AG04449 (cell line): ENCODE data around the gene BCAT1.
"Not testable (repeated sequence)": the region's sequence is repeated elsewhere in the genome, so short reads cannot be mapped to it uniquely, and the experiment has no call there.

Experiments used
- CTCF ChIA-PET: fragments of 350-600 bp; formaldehyde crosslinking; extraction: SDS; loops from one replicate; lab custom pipeline; 2021; ENCODE audit warnings: antibody characterized with exemption; lab: Yijun Ruan, JAX
- POLR2A ChIA-PET: fragments of 400-600, 350-600 bp; formaldehyde crosslinking; extraction: SDS; loops from one replicate; lab custom pipeline; 2020; ENCODE audit warnings: antibody characterized with exemption, inconsistent platforms; lab: Yijun Ruan, JAX
- DNase-seq: peaks from one replicate; pipeline ENCODE4 v3.0.0-alpha.2; 2010; ENCODE audit warnings: low read depth, low spot score
- H3K4me3 ChIP-seq: 2 replicates; pipeline ENCODE4 v1.5.1; 2011; ENCODE audit warnings: low read depth, mild to moderate bottlenecking, control low read depth, low read length
- TF ChIP-seq, protein P1 (sequence below): IDR thresholded peaks from one replicate; pipeline ENCODE4 v1.5.1; 2011; ENCODE audit warnings: mild to moderate bottlenecking, moderate library complexity, low read length, control low read depth, inconsistent platforms; ENCODE audit not compliant: insufficient read depth; ENCODE audit errors: missing control alignments

BCAT1 gene

DNA sequence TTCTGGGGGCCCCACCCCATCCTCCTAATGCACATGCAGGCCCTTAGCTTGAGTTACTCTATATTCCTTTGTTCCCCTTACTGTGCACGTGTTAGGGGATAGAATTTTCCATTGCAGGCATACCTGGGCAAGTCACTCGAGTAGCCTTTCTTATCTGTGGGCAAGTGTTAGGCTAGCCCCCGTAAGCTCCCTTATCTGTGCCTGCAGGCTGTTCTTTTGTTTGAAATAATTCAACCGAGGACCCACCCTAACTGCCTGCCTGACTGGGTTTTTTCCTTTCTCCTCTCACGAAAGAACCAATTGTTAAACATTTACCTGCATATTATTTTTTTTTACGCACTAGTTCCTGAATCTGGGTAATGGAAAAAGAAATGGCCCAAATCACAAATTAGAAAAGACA lies 21.3 kb upstream of the BCAT1 start:
- TF ChIP-seq, protein P1, sequence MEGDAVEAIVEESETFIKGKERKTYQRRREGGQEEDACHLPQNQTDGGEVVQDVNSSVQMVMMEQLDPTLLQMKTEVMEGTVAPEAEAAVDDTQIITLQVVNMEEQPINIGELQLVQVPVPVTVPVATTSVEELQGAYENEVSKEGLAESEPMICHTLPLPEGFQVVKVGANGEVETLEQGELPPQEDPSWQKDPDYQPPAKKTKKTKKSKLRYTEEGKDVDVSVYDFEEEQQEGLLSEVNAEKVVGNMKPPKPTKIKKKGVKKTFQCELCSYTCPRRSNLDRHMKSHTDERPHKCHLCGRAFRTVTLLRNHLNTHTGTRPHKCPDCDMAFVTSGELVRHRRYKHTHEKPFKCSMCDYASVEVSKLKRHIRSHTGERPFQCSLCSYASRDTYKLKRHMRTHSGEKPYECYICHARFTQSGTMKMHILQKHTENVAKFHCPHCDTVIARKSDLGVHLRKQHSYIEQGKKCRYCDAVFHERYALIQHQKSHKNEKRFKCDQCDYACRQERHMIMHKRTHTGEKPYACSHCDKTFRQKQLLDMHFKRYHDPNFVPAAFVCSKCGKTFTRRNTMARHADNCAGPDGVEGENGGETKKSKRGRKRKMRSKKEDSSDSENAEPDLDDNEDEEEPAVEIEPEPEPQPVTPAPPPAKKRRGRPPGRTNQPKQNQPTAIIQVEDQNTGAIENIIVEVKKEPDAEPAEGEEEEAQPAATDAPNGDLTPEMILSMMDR, result no peak
- H3K4me3 ChIP-seq, result no peak overlapping the region
- no peak for DNase-seq
- ChIA-PET CTCF (interaction anchor here (2.4 kb wide), 1 partner anchor 22 kb away, joined by 11 read pairs; no protein-coding TSS in a partner anchor), POLR2A (no interaction called here)

DNA sequence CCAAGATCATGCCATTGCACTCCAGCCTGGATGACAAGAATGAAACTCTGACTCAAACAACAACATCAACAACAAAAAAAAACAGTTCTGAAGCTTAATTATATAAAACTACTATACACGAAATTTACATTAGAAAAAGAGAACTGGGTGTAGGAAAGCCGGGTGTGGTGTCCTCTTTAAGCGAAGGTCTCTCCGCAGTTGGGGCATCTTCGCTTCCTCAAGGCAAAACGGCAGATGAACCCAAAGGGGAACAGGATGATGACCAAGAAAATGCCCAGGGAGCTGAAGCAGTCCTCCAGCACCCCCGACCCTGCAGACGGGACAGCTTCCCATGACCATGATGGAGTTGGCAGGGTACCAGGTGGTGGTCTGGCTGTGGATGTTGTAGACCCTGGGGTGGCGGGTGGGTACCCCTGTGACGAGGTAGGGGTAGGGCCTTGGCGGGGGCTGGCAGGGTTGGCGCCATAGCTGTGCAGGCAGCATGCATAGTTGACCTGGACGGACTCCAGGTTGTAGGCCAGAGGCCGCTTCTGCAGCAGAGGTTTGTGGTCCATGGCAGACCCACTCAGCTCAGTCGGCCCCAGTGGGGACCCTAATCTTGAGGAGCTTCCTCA lies 18.2 kb upstream of the BCAT1 start:
- ChIA-PET CTCF (interaction anchor here (1.9 kb wide), 2 partner anchors 10 to 188 kb away, joined by 5 to 8 read pairs; no protein-coding TSS in a partner anchor), POLR2A (interaction anchor here (1.3 kb wide), 1 partner anchor 20 kb away, joined by 3 read pairs; no protein-coding TSS in a partner anchor)
- H3K4me3 ChIP-seq, result no peak overlapping the region
- no peak for DNase-seq
- TF ChIP-seq, protein P1, result no peak

DNA sequence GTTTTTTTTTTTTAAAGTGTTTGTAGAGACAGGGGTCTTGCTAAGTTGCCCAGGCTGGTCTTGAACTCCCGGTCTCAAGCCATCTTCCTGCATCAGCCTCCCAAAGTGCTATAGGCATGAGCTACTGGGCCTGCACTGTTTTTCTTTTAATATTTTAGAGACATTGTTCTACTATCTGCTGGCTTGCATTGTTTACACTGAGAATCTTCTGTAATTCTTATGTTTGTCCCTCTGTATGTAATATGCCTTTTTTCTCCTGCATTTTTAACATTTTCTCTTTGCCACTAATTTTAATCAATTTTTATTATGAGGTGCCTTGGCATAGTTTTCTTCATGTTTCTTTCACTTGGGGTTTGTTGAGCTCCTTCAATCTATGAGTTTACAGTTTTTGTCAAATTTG lies 15.4 kb upstream of the BCAT1 start:
- TF ChIP-seq, protein P1, result no peak
- H3K4me3 ChIP-seq, result no peak overlapping the region
- no peak for DNase-seq
- ChIA-PET POLR2A (no interaction called here), CTCF (interaction anchor here (0.7 to 5.2 kb wide), 4 partner anchors 8 to 165 kb away, joined by 3 to 23 read pairs (median 4); no protein-coding TSS in a partner anchor)

DNA sequence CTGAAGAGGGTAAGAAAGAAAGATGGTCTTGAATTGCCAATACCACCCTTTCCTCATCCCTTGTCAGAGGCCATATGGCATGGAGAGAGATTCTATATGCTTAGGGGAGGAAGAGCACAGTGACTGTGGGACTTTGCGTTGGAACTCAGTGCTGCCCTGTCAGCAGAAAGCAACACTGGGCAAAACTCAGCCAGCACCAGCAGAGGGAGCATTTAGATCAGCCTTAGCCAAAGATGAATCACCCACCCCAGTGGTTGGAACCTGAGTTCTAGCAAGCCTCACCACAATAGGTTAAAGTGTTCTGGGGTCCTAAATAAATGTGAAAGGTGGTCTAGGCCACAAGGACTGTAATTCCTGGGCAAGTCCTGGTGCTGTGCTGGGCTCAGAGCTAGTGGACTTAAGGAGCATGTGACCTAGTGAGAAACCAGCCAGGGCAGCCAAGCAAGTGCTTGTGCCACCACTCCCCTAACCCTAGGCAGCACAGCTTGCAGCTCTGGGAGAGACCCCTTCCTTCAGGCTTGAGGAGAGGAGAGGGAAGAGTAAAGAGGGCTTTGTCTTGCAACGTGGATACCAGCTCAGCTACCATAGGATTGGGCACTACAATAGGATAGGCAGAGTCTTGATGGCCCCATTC lies 11.4 kb upstream of the BCAT1 start:
- no peak overlapping the region for H3K4me3 ChIP-seq
- ChIA-PET POLR2A (no interaction called here), CTCF (interaction anchor here (0.7 to 5.2 kb wide), 13 partner anchors 8 to 195 kb away, joined by 3 to 30 read pairs (median 5); partner anchors contain the start of gene BCAT1)
- TF ChIP-seq, protein P1, result peak; percentile 87
- DNase-seq, result no peak

DNA sequence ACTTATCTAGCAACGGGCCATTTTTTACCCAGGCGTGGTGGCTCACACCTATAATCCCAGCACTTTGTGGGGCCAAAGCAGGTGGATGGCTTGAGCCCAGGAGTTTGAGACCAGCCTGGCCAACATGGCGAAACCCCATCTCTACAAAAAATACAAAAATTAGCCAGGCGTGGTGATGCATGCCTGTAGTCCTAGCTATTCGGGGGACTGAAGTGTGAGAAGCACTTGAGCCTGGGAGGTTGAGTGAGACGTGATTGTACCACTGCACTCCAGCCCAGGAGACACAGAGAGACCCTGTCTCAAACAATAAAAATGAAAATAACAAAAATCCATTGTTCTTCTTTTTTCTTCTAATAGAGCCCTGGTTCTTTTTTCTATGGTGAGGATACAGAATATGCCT lies 7.5 kb upstream of the BCAT1 start:
- DNase-seq, POLR2A ChIA-PET, H3K4me3 ChIP-seq: not testable (repeated sequence)
- CTCF ChIA-PET, result interaction anchor here (1.1 to 1.3 kb wide), 3 partner anchors 12 to 171 kb away, joined by 3 to 8 read pairs (median 4); no protein-coding TSS in a partner anchor

DNA sequence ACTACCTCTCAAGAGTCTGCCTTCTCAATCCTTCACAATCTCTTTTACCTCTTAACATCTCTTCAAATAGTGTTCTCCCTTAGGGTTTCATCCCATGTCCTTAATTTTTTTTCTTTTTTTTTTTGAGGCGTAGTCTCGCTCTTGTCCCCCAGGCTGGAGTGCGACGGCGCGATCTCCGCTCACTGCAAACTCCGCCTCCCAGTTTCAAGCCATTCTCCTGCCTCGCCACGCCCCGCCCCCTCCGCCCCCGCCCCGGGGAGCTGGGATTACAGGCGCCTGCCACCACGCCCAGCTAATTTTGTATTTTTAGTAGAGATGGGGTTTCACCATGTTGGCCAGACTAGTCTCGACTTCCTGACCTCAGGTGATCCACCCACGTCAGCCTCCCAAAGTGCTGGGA lies 7.0 kb upstream of the BCAT1 start:
- no peak overlapping the region for H3K4me3 ChIP-seq
- CTCF ChIA-PET, result no interaction called here
- POLR2A ChIA-PET, result no interaction called here
- no peak for DNase-seq
- TF ChIP-seq, protein P1, result no peak
